CD4-positive, alpha-beta T cell treated with Interleukin-6 for 4 hours (primary cell): ENCODE results near the gene ELFN1.
"Not testable (repeated sequence)": the region's sequence is repeated elsewhere in the genome, so short reads cannot be mapped to it uniquely, and the experiment has no call there.

Experiments
- DNase-seq: peaks from one replicate; pipeline ENCODE4 v3.0.0-alpha.2; 2020; ENCODE audit warnings: mixed read lengths

ELFN1 gene

DNA sequence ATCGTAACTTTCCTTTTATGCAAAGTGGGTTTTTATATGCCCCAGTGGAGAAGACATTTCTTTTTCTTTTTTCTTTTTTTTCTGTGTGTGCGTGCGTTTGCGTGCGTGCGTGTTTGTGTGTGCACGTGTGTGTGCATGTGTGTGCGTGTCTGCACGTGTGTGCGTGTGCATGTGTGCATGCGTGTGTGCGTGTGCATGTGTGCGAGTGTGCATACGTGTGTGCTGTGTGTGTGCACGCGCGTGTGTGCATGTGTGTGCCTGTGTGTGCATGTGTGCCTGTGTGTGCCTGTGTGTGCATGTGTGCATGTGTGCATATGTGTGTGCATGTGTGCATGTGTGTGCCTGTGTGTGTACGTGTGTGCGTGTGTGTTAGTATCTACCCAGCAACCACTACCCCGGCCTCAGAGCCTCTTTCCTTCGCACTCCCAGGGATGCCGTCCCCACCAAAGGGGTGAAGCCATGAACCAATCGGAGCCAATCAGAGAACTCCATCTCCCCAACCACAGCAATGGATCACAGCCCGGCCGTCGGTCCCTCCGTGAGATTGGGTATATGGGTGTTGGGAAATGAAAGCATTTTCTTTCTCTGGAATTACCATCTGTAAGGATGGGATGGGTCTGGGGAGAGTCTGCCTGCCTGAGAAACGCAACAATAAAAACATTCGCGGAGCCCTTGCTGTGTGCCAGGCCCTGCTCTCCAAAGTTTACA is 92.3 kb downstream of the ELFN1 start:
- no peak for DNase-seq

DNA sequence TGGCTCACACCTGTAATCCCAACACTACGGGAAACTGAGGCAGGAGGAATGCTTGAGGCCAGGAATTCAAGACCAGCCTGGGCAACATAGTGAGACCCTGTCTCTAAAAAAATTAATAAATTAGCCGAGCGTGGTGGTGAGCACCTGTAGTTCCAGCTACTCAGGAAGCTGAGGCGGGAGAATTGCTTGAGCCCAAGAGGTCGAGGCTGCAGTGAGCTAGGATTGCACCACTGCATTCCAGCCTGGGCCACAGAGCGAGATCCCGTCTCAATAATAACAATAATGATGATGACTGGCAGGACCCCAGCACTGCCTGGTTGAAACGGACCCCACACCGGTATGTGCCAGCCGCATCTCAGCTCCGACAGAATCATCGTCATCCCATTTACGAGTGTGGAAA is 93.0 kb downstream of the ELFN1 start:
- DNase-seq = no peak

GRCh38 chr7:1763911-1764310 is 93.8 kb downstream of the ELFN1 start:
- DNase-seq = not testable (repeated sequence)

DNA sequence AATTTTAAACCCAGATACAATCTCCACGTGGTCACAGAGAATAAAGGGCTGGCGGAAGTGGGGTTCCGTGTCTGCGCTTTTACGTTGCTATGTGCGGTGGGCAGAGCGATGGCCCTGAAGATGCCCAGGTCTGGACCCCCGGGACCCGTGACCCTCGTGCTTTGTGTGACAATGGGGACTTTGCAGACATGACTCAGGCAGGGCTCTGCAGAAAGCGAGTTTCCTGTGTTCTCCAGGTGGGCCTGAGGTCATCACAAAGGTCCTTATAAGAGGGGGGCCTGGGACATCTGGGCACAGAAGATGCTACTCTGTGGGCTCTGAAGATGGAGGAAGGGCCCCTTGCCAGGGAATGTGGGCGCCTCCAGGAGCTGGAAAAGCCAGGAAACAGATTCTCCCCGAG is 95.3 kb downstream of the ELFN1 start:
- no peak for DNase-seq

GRCh38 chr7:1767524-1767923 is 97.4 kb downstream of the ELFN1 start:
- DNase-seq = no peak

GRCh38 chr7:1768832-1769231 is 98.8 kb downstream of the ELFN1 start:
- DNase-seq = no peak

- no peak for DNase-seq
Measured at GRCh38 chr7:1769286-1770200, 99.5 kb downstream of the ELFN1 start.

GRCh38 chr7:1770331-1770730 is 100.3 kb downstream of the ELFN1 start:
- no peak for DNase-seq

GRCh38 chr7:1775389-1775788 is 105.3 kb downstream of the ELFN1 start:
- no peak for DNase-seq

GRCh38 chr7:1777122-1777521 is 107.0 kb downstream of the ELFN1 start:
- no peak for DNase-seq

- DNase-seq = no peak
Measured at GRCh38 chr7:1779445-1779844, 109.4 kb downstream of the ELFN1 start.

- DNase-seq = no peak
Measured at GRCh38 chr7:1781369-1781768, 111.3 kb downstream of the ELFN1 start.

DNA sequence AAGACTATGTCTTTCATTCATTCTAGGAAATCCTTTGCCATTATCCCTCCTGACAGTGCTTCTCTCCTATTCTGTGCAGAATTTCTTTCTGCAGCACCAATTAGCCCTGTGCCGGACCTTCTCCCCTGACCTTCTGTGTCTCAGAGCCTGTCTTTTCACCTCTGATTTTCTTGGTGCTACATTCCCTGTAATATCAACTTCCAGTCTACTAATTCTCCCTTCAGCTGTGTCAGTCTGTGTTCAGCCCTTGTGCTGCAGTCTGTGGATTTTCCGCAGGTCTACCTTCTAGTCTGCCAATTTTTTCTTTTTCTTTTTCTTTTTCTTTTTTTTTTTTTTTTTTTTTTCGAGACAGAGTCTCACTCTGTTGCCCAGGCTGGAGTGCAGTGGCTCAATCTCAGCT is 115.8 kb downstream of the ELFN1 start:
- no peak for DNase-seq

- DNase-seq = no peak
Measured at GRCh38 chr7:1787241-1787640, 117.2 kb downstream of the ELFN1 start.

GRCh38 chr7:1787681-1788235 is 117.7 kb downstream of the ELFN1 start:
- DNase-seq = no peak

GRCh38 chr7:1794888-1795542 is 124.9 kb downstream of the ELFN1 start:
- no peak for DNase-seq
